NCI-H748 treated with DMSO at 0.1 percent for 48 hours (cell line): ENCODE data around the gene SOBP.

Experiments used
- DNase-seq: peaks from one replicate; lab custom pipeline; 2025; lab: John Stamatoyannopoulos, UW

SOBP gene

GRCh38 chr6:107689951-107690642 is 200.2 kb downstream of the SOBP start:
- no peak for DNase-seq

GRCh38 chr6:107690643-107691061 is 200.7 kb downstream of the SOBP start:
- DNase-seq: no peak

- no peak for DNase-seq
Observed at GRCh38 chr6:107691062-107691751, 201.3 kb downstream of the SOBP start.

GRCh38 chr6:107692351-107692750 is 202.4 kb downstream of the SOBP start:
- no peak for DNase-seq

- no peak for DNase-seq
Observed at GRCh38 chr6:107695061-107695720, 205.3 kb downstream of the SOBP start.

- DNase-seq: no peak
Observed at GRCh38 chr6:107697682-107698081, 207.8 kb downstream of the SOBP start.

GRCh38 chr6:107698146-107698545 is 208.2 kb downstream of the SOBP start:
- DNase-seq: no peak

GRCh38 chr6:107699254-107699653 is 209.3 kb downstream of the SOBP start:
- DNase-seq: no peak

- no peak for DNase-seq
Observed at GRCh38 chr6:107699697-107700325, 209.9 kb downstream of the SOBP start.

GRCh38 chr6:107703606-107704005 is 213.7 kb downstream of the SOBP start:
- no peak for DNase-seq

- DNase-seq: no peak
Observed at GRCh38 chr6:107704347-107705013, 214.6 kb downstream of the SOBP start.

- no peak for DNase-seq
Observed at GRCh38 chr6:107706516-107707115, 216.7 kb downstream of the SOBP start.

- DNase-seq: no peak
Observed at GRCh38 chr6:107707346-107708275, 217.7 kb downstream of the SOBP start.

GRCh38 chr6:107708435-107708834 is 218.5 kb downstream of the SOBP start:
- no peak for DNase-seq

- no peak for DNase-seq
Observed at GRCh38 chr6:107709341-107709740, 219.4 kb downstream of the SOBP start.
